GM19351 (cell line): Measurements from ENCODE around the gene KRT74.

Experiments
- ATAC-seq: cut with Tn5 transposase; IDR thresholded peaks from one replicate; pipeline ENCODE4 v1.9.1; 2021; ENCODE audit warnings: mild to moderate bottlenecking, moderate library complexity; ENCODE audit not compliant: unreplicated experiment

Gene KRT74

GRCh38 chr12:52573743-52574142, at the start of gene KRT74:
KRT74 (minus strand) TSS chr12:52573843; CDS start chr12:52573777, 66 bp downstream.
- ATAC-seq: no peak

GRCh38 chr12:52622349-52622748, 48.7 kb upstream of the KRT74 start:
- ATAC-seq: no peak

DNA sequence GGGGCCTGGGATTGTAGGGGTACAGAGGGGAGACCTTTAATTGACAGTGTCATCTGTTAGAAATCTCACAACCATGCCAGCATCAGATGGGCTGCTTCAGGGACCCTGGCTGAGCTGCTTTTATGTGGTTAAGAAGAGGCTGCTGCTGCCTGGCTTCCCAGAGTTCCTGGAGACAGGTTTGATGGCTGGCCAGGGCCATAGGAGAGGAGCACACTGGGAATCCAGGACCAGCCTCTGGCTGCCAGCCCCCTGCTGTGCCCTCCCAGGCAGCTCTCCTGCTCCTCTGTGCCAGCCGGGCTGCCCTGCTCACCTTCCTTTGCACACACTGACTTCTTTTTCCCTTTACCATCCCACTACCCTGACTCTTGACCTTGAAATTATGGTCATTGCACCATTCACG, 45.2 kb upstream of the KRT74 start:
- no peak for ATAC-seq

DNA sequence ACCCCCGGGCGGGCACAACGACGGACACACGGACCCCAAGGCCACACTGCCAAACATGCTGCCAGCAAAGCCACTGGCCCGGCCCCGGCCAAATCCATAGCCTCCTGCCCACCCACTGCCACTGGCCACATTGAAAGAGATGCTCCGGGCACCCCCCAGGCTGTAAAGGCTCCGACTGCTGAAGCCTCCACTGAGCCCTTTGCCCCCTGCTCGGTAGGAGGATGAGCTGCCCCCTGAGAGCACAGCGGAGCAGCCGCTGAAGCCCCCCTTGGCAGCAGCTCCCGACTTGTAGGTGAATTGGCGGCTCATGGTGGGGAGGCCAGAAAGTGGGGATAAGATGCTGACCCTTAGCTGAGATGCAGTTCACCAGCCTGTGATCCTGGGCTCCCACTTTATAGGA, 44.6 kb upstream of the KRT74 start, which contains the start of gene KRT73:
Gene KRT73, minus strand, starts transcription at position 344 of the 400 bp plus-strand sequence. Its CDS starts 35 bp downstream, at position 309.
- no peak for ATAC-seq

DNA sequence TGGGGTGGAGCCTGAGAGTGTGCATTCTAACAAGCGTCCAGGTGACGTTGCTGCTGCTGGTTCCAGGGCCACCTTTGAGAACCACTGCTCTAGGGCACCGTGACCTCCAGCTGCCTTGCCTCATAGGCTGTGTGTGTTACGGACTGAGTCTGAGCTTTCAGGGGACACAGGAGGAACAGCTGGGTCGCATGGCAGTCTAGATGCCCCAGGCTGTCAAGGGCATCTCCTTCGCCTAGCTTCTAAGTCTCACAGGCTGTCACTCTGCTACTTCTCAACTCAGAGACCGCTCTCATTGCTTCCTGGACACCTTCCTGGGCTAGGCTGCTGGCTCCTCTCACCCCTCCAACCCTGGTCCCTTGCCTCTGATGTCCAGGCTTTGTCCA, 43.8 kb upstream of the KRT74 start:
- no peak for ATAC-seq

GRCh38 chr12:52616680-52617402, 43.2 kb upstream of the KRT74 start:
- no peak for ATAC-seq

DNA sequence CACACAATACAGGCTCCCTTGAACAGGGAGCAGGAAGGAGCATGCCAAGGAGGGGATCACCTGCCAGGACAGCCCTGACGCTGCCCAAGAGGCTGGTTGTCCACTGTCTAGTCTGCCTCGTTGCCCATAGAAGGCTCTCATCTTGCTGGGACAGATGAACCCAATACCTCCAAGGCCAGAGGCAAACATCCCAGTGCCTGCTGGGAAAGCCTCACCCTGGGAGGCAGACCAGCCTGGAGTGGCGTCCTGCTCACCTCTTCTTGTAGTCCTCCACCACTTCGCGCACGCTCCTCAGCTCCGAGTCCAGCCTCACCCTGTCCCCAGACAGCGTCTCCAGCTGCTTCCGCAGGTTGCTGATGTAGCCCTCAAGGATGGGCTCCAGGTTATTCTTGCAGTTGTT, 42.3 kb upstream of the KRT74 start:
- no peak for ATAC-seq

GRCh38 chr12:52615208-52615868, 41.7 kb upstream of the KRT74 start:
- ATAC-seq: no peak

DNA sequence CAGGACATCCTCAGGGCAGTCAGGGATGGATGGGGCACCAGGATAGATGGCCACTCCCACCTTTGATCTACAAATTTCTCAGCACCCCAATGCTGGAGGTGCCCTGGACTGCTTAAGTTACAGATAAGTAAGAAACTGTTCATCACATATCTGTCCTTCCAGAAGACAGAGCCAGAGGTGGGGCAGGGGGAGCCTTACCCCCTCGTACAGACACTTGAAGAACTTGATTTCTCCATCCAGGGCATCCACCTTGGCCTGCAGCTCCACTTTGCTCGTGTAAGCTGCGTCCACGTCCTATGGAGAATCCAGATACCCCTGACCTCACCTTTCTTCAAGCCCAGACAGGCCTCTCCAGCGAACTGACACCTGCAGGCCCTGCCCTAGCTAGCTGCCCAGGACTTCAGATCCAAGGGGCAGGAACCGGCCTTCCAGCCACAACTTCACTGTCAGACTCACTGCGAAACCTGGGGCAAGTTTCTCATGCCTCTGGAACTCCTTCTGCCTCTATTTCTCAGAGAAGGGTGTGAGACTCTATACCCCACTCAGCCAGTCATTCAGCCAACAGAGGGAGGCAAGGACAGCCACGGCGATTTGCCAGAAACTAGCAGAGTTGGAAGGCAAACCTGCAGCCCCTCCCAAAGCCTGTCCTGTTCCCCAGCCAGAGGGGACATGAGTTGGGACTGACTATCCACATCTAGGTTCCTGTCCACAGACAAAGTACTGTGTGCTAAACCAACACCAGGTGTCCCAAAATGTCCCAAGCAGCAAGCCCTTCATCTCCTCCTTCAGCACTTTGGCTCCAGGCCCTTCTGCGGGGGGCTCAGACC, 41.0 kb upstream of the KRT74 start:
- no peak for ATAC-seq

- no peak for ATAC-seq
Measured at GRCh38 chr12:52613384-52614030, 39.9 kb upstream of the KRT74 start.

DNA sequence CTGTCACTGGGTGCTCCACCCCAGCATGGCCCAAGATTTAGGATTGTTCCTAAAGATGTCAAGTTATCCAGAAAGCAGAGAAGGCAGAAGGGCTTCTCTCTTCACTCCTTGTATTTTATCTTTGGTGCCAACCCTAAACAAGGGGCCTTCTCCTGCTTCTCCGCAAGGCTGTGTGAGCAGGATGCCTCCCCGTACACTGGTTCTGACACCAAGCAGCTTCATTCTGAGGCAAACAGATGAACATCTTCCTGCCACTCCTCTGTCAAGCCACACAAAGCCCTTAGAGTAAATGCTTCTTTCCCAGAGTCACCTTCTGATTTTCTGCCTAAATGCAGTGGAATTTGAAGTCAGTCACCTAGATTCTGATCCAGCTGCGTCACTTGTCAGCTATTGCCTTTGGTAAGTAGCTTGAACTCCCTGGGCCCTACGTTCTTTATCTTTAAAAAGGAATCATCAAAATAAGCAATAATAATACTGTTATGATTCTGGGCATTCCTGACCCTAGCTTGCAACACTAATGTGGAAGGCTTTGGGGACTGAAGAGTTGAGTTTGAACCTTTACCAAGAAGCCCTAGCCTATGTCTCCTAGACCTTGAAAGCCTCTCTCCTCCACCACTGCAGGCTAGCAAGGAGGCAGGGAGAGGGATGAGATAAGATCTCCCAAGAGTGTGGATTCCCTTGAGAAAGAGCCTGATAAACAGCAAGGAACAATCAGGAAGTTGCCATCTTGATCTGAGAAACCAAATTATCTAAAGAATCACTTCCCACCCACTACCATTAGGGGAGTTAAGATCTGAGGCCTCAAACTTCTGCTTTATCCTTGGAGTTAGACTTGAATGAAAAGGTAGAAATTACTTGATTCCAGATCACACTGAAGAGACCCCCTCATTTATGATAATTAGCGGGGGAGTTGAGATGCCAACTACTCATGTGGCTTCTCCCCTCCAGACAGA, 39.1 kb upstream of the KRT74 start:
- no peak for ATAC-seq

DNA sequence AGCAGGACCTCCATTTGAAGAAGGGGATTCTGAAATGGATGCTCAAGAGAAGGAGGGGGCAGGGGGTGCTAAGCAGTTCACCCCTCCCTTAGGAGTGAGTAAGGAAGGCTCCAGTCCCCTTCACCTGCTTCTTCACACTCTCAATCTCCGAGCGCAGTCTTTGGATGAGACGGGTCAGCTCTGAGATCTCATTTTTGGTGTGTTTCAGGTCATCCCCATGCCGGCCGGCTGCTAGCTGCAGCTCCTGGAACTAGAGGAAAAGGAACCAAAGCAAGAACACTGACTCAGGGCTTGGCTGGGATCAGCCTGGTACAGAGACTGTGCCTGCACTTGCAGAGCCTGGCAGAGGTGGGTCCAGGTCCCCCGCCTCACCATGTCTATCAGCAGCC, 37.4 kb upstream of the KRT74 start:
- no peak for ATAC-seq

- no peak for ATAC-seq
Measured at GRCh38 chr12:52608826-52609630, 35.4 kb upstream of the KRT74 start.

DNA sequence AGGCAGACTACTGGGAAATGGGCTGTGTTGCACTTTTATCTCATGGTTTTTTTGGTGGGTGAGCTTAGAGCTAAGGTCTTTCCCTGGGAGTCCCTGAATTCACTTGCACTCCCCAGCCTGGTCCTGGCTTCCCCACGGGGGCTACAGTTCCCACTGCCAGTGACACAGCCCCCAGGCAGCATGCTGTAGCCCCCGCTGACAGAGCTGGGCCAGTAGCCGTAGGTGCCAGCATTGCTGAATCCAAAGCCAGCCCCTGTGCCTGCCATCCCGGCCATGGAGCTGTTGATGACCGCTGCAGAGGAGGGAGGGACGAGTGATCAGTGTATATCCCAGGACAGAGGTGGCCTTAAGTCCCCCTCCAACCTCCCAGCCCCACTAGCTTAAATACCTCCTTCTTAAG, 34.5 kb upstream of the KRT74 start:
- ATAC-seq: no peak

- ATAC-seq: no peak
Measured at GRCh38 chr12:52607314-52607713, 33.7 kb upstream of the KRT74 start.

- ATAC-seq: no peak
Measured at GRCh38 chr12:52606581-52607218, 33.1 kb upstream of the KRT74 start.

DNA sequence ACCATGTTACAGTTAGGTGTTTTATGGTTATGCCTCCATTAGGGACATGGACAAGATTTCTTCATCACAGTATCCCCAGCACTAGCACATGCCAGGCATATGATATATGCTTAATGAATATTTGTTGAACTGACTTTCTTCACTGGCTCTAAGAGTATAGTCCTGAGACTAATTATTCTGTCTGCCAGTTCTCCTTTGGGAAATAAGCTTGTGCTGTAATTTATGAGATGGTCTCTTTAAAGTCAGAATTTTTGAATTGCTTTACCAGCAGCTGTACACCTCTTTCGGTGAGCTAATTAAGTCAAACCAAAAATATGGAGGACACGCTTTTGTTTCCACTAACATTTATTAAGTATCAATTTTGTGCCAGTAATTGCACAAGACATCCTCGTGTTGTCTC, 32.5 kb upstream of the KRT74 start:
- ATAC-seq: no peak

DNA sequence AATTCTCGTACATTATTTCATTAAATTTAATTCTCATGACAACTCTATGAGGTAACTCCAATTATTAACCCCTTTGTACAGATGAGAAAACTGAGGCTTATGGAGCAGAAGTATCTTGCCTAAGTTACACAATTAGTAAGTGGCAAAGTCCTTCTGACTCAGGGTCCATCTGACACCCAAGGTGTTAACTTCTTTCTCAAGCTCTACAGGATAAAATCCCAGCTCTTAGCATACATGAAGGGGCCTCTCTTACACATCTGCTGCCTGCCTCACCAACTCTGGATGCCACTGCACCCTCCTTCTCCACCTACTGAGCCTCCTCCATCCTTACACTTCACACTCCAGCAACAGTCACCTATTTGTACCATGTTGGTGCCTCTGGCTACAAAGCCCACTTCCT, 31.9 kb upstream of the KRT74 start:
- no peak for ATAC-seq

GRCh38 chr12:52604859-52605258, 31.2 kb upstream of the KRT74 start:
- no peak for ATAC-seq
